ENCODE data around the gene SNX9.

The SNX9 gene

GRCh38 chr6:157806131-157806855 lies 16.8 kb upstream of the SNX9 start:
- Histone ChIP-seq H3K4me1 (ENCODE audit: control insufficient read depth, insufficient read depth, low read length) (no peaks in the 10 kb centered on the region), H3K27me3 (ENCODE audit: control insufficient read depth, insufficient read depth, low read length) (no peaks in the 10 kb centered on the region), H3K36me3 (ENCODE audit: control insufficient read depth, insufficient read depth, low read length) (no peaks in the 10 kb centered on the region), H3K9me3 (ENCODE audit: control insufficient read depth, low read length) (no peaks in the 10 kb centered on the region), H3K4me3 (ENCODE audit: low read length) (no peak overlapping the region), H3K9ac (ENCODE audit: low read length) (no peak overlapping the region)

- Histone ChIP-seq H3K9ac (ENCODE audit: low read length) (no peak overlapping the region), H3K27me3 (ENCODE audit: control insufficient read depth, insufficient read depth, low read length) (no peaks in the 10 kb centered on the region), H3K4me1 (ENCODE audit: control insufficient read depth, insufficient read depth, low read length) (no peaks in the 10 kb centered on the region), H3K9me3 (ENCODE audit: control insufficient read depth, low read length) (no peaks in the 10 kb centered on the region), H3K36me3 (ENCODE audit: control insufficient read depth, insufficient read depth, low read length) (no peaks in the 10 kb centered on the region), H3K4me3 (ENCODE audit: low read length) (no peak overlapping the region)
Observed at GRCh38 chr6:157806856-157807215, 16.2 kb upstream of the SNX9 start.

GRCh38 chr6:157808405-157808950 lies 14.6 kb upstream of the SNX9 start:
- Histone ChIP-seq H3K27me3 (ENCODE audit: control insufficient read depth, insufficient read depth, low read length) (no peaks in the 10 kb centered on the region), H3K9me3 (ENCODE audit: control insufficient read depth, low read length) (no peaks in the 10 kb centered on the region), H3K4me3 (ENCODE audit: low read length) (no peak overlapping the region), H3K4me1 (ENCODE audit: control insufficient read depth, insufficient read depth, low read length) (peaks cover 4% of the 10 kb centered on the region), H3K36me3 (ENCODE audit: control insufficient read depth, insufficient read depth, low read length) (no peaks in the 10 kb centered on the region), H3K9ac (ENCODE audit: low read length) (no peak overlapping the region)

GRCh38 chr6:157809613-157810012 lies 13.4 kb upstream of the SNX9 start:
- no peak overlapping the region for H3K4me3 ChIP-seq (ENCODE audit: low read length)
- no peaks in the 10 kb centered on the region for H3K36me3 ChIP-seq (ENCODE audit: control insufficient read depth, insufficient read depth, low read length)
- H3K9ac ChIP-seq (ENCODE audit: low read length) = no peak overlapping the region
- no peaks in the 10 kb centered on the region for H3K27me3 ChIP-seq (ENCODE audit: control insufficient read depth, insufficient read depth, low read length)
- H3K4me1 ChIP-seq (ENCODE audit: control insufficient read depth, insufficient read depth, low read length) = peaks cover 11% of the 10 kb centered on the region
- H3K9me3 ChIP-seq (ENCODE audit: control insufficient read depth, low read length) = no peaks in the 10 kb centered on the region

- H3K9ac ChIP-seq (ENCODE audit: low read length) = no peak overlapping the region
- no peaks in the 10 kb centered on the region for H3K9me3 ChIP-seq (ENCODE audit: control insufficient read depth, low read length)
- H3K4me3 ChIP-seq (ENCODE audit: low read length) = no peak overlapping the region
- peaks cover 11% of the 10 kb centered on the region for H3K4me1 ChIP-seq (ENCODE audit: control insufficient read depth, insufficient read depth, low read length)
- no peaks in the 10 kb centered on the region for H3K27me3 ChIP-seq (ENCODE audit: control insufficient read depth, insufficient read depth, low read length)
- H3K36me3 ChIP-seq (ENCODE audit: control insufficient read depth, insufficient read depth, low read length) = no peaks in the 10 kb centered on the region
Observed at GRCh38 chr6:157811137-157811475, 11.9 kb upstream of the SNX9 start.

GRCh38 chr6:157811476-157812173 lies 11.4 kb upstream of the SNX9 start:
- no peaks in the 10 kb centered on the region for H3K9me3 ChIP-seq (ENCODE audit: control insufficient read depth, low read length)
- no peaks in the 10 kb centered on the region for H3K36me3 ChIP-seq (ENCODE audit: control insufficient read depth, insufficient read depth, low read length)
- no peaks in the 10 kb centered on the region for H3K27me3 ChIP-seq (ENCODE audit: control insufficient read depth, insufficient read depth, low read length)
- no peak overlapping the region for H3K9ac ChIP-seq (ENCODE audit: low read length)
- peaks cover 11% of the 10 kb centered on the region for H3K4me1 ChIP-seq (ENCODE audit: control insufficient read depth, insufficient read depth, low read length)
- H3K4me3 ChIP-seq (ENCODE audit: low read length) = no peak overlapping the region

GRCh38 chr6:157812425-157813171 lies 10.4 kb upstream of the SNX9 start:
- peaks cover 11% of the 10 kb centered on the region for H3K4me1 ChIP-seq (ENCODE audit: control insufficient read depth, insufficient read depth, low read length)
- H3K9me3 ChIP-seq (ENCODE audit: control insufficient read depth, low read length) = no peaks in the 10 kb centered on the region
- no peak overlapping the region for H3K4me3 ChIP-seq (ENCODE audit: low read length)
- H3K9ac ChIP-seq (ENCODE audit: low read length) = no peak overlapping the region
- H3K27me3 ChIP-seq (ENCODE audit: control insufficient read depth, insufficient read depth, low read length) = no peaks in the 10 kb centered on the region
- H3K36me3 ChIP-seq (ENCODE audit: control insufficient read depth, insufficient read depth, low read length) = no peaks in the 10 kb centered on the region

GRCh38 chr6:157813191-157813590 lies 9.9 kb upstream of the SNX9 start:
- H3K9ac ChIP-seq (ENCODE audit: low read length) = no peak overlapping the region
- H3K4me3 ChIP-seq (ENCODE audit: low read length) = no peak overlapping the region
- H3K9me3 ChIP-seq (ENCODE audit: control insufficient read depth, low read length) = no peaks in the 10 kb centered on the region
- H3K27me3 ChIP-seq (ENCODE audit: control insufficient read depth, insufficient read depth, low read length) = no peaks in the 10 kb centered on the region
- H3K36me3 ChIP-seq (ENCODE audit: control insufficient read depth, insufficient read depth, low read length) = no peaks in the 10 kb centered on the region
- peaks cover 12% of the 10 kb centered on the region for H3K4me1 ChIP-seq (ENCODE audit: control insufficient read depth, insufficient read depth, low read length)

- no peaks in the 10 kb centered on the region for H3K27me3 ChIP-seq (ENCODE audit: control insufficient read depth, insufficient read depth, low read length)
- no peak overlapping the region for H3K9ac ChIP-seq (ENCODE audit: low read length)
- H3K36me3 ChIP-seq (ENCODE audit: control insufficient read depth, insufficient read depth, low read length) = no peaks in the 10 kb centered on the region
- no peak overlapping the region for H3K4me3 ChIP-seq (ENCODE audit: low read length)
- H3K4me1 ChIP-seq (ENCODE audit: control insufficient read depth, insufficient read depth, low read length) = peaks cover 19% of the 10 kb centered on the region
- H3K9me3 ChIP-seq (ENCODE audit: control insufficient read depth, low read length) = no peaks in the 10 kb centered on the region
Observed at GRCh38 chr6:157813750-157814455, 9.1 kb upstream of the SNX9 start.

GRCh38 chr6:157814883-157815282 lies 8.2 kb upstream of the SNX9 start:
- no peaks in the 10 kb centered on the region for H3K36me3 ChIP-seq (ENCODE audit: control insufficient read depth, insufficient read depth, low read length)
- no peaks in the 10 kb centered on the region for H3K9me3 ChIP-seq (ENCODE audit: control insufficient read depth, low read length)
- no peaks in the 10 kb centered on the region for H3K27me3 ChIP-seq (ENCODE audit: control insufficient read depth, insufficient read depth, low read length)
- H3K9ac ChIP-seq (ENCODE audit: low read length) = no peak overlapping the region
- no peak overlapping the region for H3K4me3 ChIP-seq (ENCODE audit: low read length)
- peaks cover 19% of the 10 kb centered on the region for H3K4me1 ChIP-seq (ENCODE audit: control insufficient read depth, insufficient read depth, low read length)

- peaks cover 8% of the 10 kb centered on the region for H3K4me1 ChIP-seq (ENCODE audit: control insufficient read depth, insufficient read depth, low read length)
- H3K9me3 ChIP-seq (ENCODE audit: control insufficient read depth, low read length) = no peaks in the 10 kb centered on the region
- H3K36me3 ChIP-seq (ENCODE audit: control insufficient read depth, insufficient read depth, low read length) = no peaks in the 10 kb centered on the region
- no peaks in the 10 kb centered on the region for H3K27me3 ChIP-seq (ENCODE audit: control insufficient read depth, insufficient read depth, low read length)
- H3K9ac ChIP-seq (ENCODE audit: low read length) = no peak overlapping the region
- no peak overlapping the region for H3K4me3 ChIP-seq (ENCODE audit: low read length)
Observed at GRCh38 chr6:157821342-157822033, 1.6 kb upstream of the SNX9 start.
